BJ (cell line): ENCODE measurements around the gene BRPF3. TPM values are rescaled to one million over a fixed set of nuclear protein-coding genes. Genes with fewer than 3 reads are reported as not detected.

Source experiments
- CTCF ChIA-PET: fragments of 350-600 bp; formaldehyde crosslinking; extraction: SDS; loops from one replicate; lab custom pipeline; 2021; ENCODE audit warnings: antibody characterized with exemption, inconsistent platforms; lab: Yijun Ruan, JAX
- POLR2A ChIA-PET: fragments of 300-600 bp; sonication (Branson Sonifier 250); formaldehyde crosslinking; extraction: SDS; loops from one replicate; lab custom pipeline; 2021; ENCODE audit warnings: antibody characterized with exemption; lab: Charles Lee
- DNase-seq: peaks from one replicate; pipeline ENCODE4 v3.0.0-alpha.2; 2011; ENCODE audit warnings: low read depth
- H3K27me3 ChIP-seq: 2 replicates; pipeline ENCODE4 v1.6.0; 2011; ENCODE audit warnings: low read length; ENCODE audit not compliant: control insufficient read depth, insufficient read depth
- H3K36me3 ChIP-seq: 2 replicates; pipeline ENCODE4 v1.5.1; 2011; ENCODE audit warnings: low read length; ENCODE audit not compliant: control insufficient read depth, insufficient read depth
- H3K4me3 ChIP-seq: 2 replicates; pipeline ENCODE4 v1.5.1; 2011; ENCODE audit warnings: low read depth, mild to moderate bottlenecking, control low read depth, low read length
- polyA plus RNA-seq: library from polyadenylated mRNA; depleted of rRNA; stranded (reverse); fragments of >200 nt; gene quantifications from 2 replicates; pipeline ENCODE4 v1.2.3, GENCODE V29; 2011
- TF ChIP-seq, protein P1 (sequence below): IDR thresholded peaks from 2 replicates; pipeline ENCODE4 v1.5.1; 2011; ENCODE audit warnings: low read depth, mild to moderate bottlenecking, control low read depth, inconsistent platforms, low read length, moderate library complexity; ENCODE audit not compliant: insufficient read depth

BRPF3 gene
- polyA plus RNA-seq, 1 experiment: 13.2 TPM

DNA sequence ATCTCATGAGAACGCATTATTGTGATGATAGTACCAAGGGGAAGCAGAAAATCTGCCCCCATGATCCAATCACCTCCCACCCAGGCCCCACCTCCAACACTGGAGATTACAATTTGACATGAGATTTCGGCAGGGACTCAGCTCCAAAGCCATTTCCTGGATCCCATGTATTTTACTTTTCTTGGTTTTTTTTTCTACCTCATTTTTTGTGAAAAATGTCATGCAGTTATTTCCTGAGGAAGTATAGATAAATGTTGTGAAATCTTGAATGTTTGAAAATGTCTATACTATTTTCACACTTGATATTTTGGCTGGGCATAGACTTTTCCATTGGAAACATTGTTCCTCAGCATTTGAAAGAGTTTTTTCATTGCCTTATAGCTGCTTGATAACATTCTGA is 9.1 kb upstream of the BRPF3 start:
- H3K36me3 ChIP-seq: no peaks in the 10 kb centered on the region
- TF ChIP-seq, protein P1, sequence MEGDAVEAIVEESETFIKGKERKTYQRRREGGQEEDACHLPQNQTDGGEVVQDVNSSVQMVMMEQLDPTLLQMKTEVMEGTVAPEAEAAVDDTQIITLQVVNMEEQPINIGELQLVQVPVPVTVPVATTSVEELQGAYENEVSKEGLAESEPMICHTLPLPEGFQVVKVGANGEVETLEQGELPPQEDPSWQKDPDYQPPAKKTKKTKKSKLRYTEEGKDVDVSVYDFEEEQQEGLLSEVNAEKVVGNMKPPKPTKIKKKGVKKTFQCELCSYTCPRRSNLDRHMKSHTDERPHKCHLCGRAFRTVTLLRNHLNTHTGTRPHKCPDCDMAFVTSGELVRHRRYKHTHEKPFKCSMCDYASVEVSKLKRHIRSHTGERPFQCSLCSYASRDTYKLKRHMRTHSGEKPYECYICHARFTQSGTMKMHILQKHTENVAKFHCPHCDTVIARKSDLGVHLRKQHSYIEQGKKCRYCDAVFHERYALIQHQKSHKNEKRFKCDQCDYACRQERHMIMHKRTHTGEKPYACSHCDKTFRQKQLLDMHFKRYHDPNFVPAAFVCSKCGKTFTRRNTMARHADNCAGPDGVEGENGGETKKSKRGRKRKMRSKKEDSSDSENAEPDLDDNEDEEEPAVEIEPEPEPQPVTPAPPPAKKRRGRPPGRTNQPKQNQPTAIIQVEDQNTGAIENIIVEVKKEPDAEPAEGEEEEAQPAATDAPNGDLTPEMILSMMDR: no peak
- no peak for DNase-seq
- POLR2A ChIA-PET: no interaction called here
- H3K4me3 ChIP-seq: no peak overlapping the region
- CTCF ChIA-PET: no interaction called here
- H3K27me3 ChIP-seq: no peaks in the 10 kb centered on the region

DNA sequence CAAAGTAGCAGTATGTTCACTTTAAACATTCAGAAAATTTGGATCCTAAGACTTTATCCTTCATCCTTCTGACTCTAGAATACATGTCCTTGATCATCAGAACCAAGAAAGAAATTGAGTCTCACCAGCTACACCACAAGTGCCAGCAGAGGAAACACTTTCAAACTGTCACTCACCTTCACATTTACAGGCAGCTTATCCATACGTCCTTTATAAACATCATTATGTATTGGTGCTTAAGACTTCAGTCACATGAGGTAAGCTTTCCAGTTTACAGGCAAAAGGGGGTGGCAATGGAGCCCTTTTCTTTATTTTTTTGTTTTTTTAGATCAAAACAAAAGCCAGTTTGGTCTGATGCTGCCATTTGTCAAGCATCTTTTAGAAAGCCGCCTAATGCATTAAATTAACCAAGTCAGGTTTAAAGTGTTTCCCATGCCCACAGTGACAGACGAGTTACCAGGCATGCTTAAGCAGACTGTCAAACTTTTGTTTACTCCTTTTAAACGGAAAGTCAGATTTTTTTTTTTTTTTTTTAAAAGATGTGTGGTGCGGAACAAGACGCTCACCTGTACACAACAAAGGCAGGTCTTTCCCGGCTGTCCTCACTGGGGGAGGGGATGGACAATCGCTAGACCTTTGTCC is 952 bp upstream of the BRPF3 start:
- TF ChIP-seq, protein P1: no peak
- POLR2A ChIA-PET: no interaction called here
- H3K4me3 ChIP-seq: peak overlapping the region; percentile 68
- DNase-seq: no peak
- CTCF ChIA-PET: interaction anchor here (0.5 to 1.5 kb wide), 4 partner anchors 24 to 599 kb away, joined by 3 to 5 read pairs (median 3); no protein-coding TSS in a partner anchor
- no peaks in the 10 kb centered on the region for H3K27me3 ChIP-seq
- H3K36me3 ChIP-seq: peaks cover 5% of the 10 kb centered on the region

- POLR2A ChIA-PET: no interaction called here
- peaks cover 15% of the 10 kb centered on the region for H3K36me3 ChIP-seq
- TF ChIP-seq, protein P1: no peak
- DNase-seq: peak; percentile 52
- no peaks in the 10 kb centered on the region for H3K27me3 ChIP-seq
- peak overlapping the region; percentile 68 for H3K4me3 ChIP-seq
- CTCF ChIA-PET: interaction anchor here (1.0 kb wide), 1 partner anchor 16 kb away, joined by 5 read pairs; no protein-coding TSS in a partner anchor
These were observed 470 bp downstream of the BRPF3 start for GRCh38 chr6:36196880-36197548.

DNA sequence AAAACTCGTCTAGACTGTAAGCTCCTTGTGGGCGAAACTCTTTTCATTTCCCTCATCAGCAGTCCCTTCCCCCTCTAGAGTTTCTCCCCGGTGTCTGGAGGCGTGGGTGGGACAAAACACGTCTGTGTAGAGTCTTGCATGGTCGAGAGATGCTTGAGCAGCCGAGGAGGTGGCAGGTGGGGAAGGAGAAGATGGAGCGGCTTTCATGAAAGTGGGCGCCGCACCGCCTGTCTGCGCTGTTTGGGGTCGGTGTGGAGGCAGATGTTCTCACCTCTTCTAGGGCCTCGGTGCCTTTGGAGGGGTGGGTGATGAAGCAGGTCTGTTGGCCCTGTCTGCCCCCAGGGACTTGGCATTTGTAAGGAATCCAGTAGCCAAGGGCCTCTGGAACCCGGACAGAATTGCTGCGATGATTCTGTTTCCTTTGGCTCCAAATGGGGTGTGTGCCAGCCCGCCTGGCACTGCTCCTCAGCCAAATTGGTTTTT is 1.2 kb downstream of the BRPF3 start:
- Histone ChIP-seq H3K4me3 (peak overlapping the region; percentile 68), H3K36me3 (peaks cover 17% of the 10 kb centered on the region), H3K27me3 (no peaks in the 10 kb centered on the region)
- TF ChIP-seq, protein P1: no peak
- ChIA-PET POLR2A (no interaction called here), CTCF (interaction anchor here (1.0 to 1.3 kb wide), 2 partner anchors 13 to 15 kb away, joined by 4 to 5 read pairs; no protein-coding TSS in a partner anchor)
- DNase-seq: no peak

GRCh38 chr6:36198986-36199385 is 2.4 kb downstream of the BRPF3 start:
- ChIA-PET CTCF (interaction anchor here (1.3 kb wide), 1 partner anchor 12 kb away, joined by 4 read pairs; no protein-coding TSS in a partner anchor), POLR2A (no interaction called here)
- H3K27me3 ChIP-seq: no peaks in the 10 kb centered on the region
- H3K36me3 ChIP-seq: peaks cover 19% of the 10 kb centered on the region
- TF ChIP-seq, protein P1: no peak
- H3K4me3 ChIP-seq: no peak overlapping the region
- no peak for DNase-seq
